Measurements from ENCODE around the gene SNX9.

The SNX9 gene

GRCh38 chr6:157974967-157975366 is 151.9 kb downstream of the SNX9 start:
- no peak for DNase-seq (ENCODE audit: low read depth in 2 of 3, low spot score in 1 of 3)

GRCh38 chr6:157975456-157975855 is 152.4 kb downstream of the SNX9 start:
- DNase-seq (ENCODE audit: low read depth in 2 of 3, low spot score in 1 of 3): no peak

- DNase-seq (ENCODE audit: low read depth in 2 of 3, low spot score in 1 of 3): no peak
These were observed 153.5 kb downstream of the SNX9 start for GRCh38 chr6:157976345-157977175.

GRCh38 chr6:157977176-157977804 is 154.2 kb downstream of the SNX9 start:
- DNase-seq (ENCODE audit: low read depth in 2 of 3, low spot score in 1 of 3): no peak

GRCh38 chr6:157978021-157978783 is 155.2 kb downstream of the SNX9 start:
- DNase-seq (ENCODE audit: low read depth in 2 of 3, low spot score in 1 of 3): no peak

GRCh38 chr6:157980288-157981131 is 157.5 kb downstream of the SNX9 start:
- no peak for DNase-seq (ENCODE audit: low read depth in 2 of 3, low spot score in 1 of 3)

- DNase-seq (ENCODE audit: low read depth in 2 of 3, low spot score in 1 of 3): peak in 1 of 3 donors; percentile 13
These were observed 158.0 kb downstream of the SNX9 start for GRCh38 chr6:157981132-157981394.

- DNase-seq (ENCODE audit: low read depth in 2 of 3, low spot score in 1 of 3): peak; percentile 51 to 73 (median 56)
These were observed 158.5 kb downstream of the SNX9 start, which contains the start of gene SYNJ2 for GRCh38 chr6:157981395-157982101. SYNJ2 (plus strand) TSS chr6:157981863; CDS start chr6:157981962, 99 bp downstream.

GRCh38 chr6:157982102-157982562 is 159.1 kb downstream of the SNX9 start:
- peak in 2 of 3 donors; percentile 19 to 30 for DNase-seq (ENCODE audit: low read depth in 2 of 3, low spot score in 1 of 3)

GRCh38 chr6:157982563-157983405 is 159.7 kb downstream of the SNX9 start:
- DNase-seq (ENCODE audit: low read depth in 2 of 3, low spot score in 1 of 3): no peak

- no peak for DNase-seq (ENCODE audit: low read depth in 2 of 3, low spot score in 1 of 3)
These were observed 160.5 kb downstream of the SNX9 start for GRCh38 chr6:157983406-157984119.

GRCh38 chr6:157984128-157984527 is 161.1 kb downstream of the SNX9 start:
- no peak for DNase-seq (ENCODE audit: low read depth in 2 of 3, low spot score in 1 of 3)

GRCh38 chr6:157984686-157985225 is 161.7 kb downstream of the SNX9 start:
- DNase-seq (ENCODE audit: low read depth in 2 of 3, low spot score in 1 of 3): no peak

GRCh38 chr6:157985378-157986155 is 162.5 kb downstream of the SNX9 start:
- no peak for DNase-seq (ENCODE audit: low read depth in 2 of 3, low spot score in 1 of 3)

- no peak for DNase-seq (ENCODE audit: low read depth in 2 of 3, low spot score in 1 of 3)
These were observed 165.0 kb downstream of the SNX9 start for GRCh38 chr6:157987788-157988699.

- DNase-seq (ENCODE audit: low read depth in 2 of 3, low spot score in 1 of 3): no peak
These were observed 165.6 kb downstream of the SNX9 start for GRCh38 chr6:157988700-157989063.

Measured in stimulated activated CD4-positive, alpha-beta T cell treated with anti-CD3 and anti-CD28 coated beads, Interleukin-12 subunit alpha, Interleukin-12 subunit beta, amount 100 ng/mL, for 48 hours (primary cell).